Duodenal mucosa (tissue), 2 donors: ENCODE data around the gene TERF2IP.

Experiments
- H3K27ac ChIP-seq: one replicate; pipeline ENCODE4 v1.7.0; 2013; ENCODE audit warnings: low read depth, low read length
- H3K27me3 ChIP-seq, 2 donors: one replicate each; pipeline ENCODE4 v1.7.0; 2013; ENCODE audit warnings: low read length in 2 of 2, control low read depth in 1 of 2; ENCODE audit not compliant: insufficient read depth in 2 of 2, control insufficient read depth in 1 of 2
- H3K36me3 ChIP-seq, 2 donors: one replicate each; pipeline ENCODE4 v1.7.0; 2013; ENCODE audit warnings: low read length in 2 of 2, control low read depth in 1 of 2; ENCODE audit not compliant: insufficient read depth in 2 of 2, control insufficient read depth in 1 of 2
- H3K4me1 ChIP-seq, 2 donors: one replicate each; pipeline ENCODE4 v1.7.0; 2013; ENCODE audit warnings: low read length in 2 of 2, control low read depth in 1 of 2; ENCODE audit not compliant: insufficient read depth in 2 of 2, control insufficient read depth in 1 of 2
- H3K4me3 ChIP-seq, 2 donors: one replicate each; pipeline ENCODE4 v1.7.0; 2013; ENCODE audit warnings: low read length in 2 of 2, low read depth in 1 of 2
- H3K9ac ChIP-seq, 2 donors: one replicate each; pipeline ENCODE4 v1.7.0; 2013; ENCODE audit warnings: low read length in 2 of 2, low read depth in 1 of 2
- H3K9me3 ChIP-seq, 2 donors: one replicate each; pipeline ENCODE4 v1.7.0; 2013; ENCODE audit warnings: low read length in 2 of 2, control low read depth in 1 of 2; ENCODE audit not compliant: control insufficient read depth in 1 of 2

TERF2IP gene

GRCh38 chr16:75647492-75648264 lies at the start of gene TERF2IP, which contains the start of gene KARS1:
TSS of gene TERF2IP (plus strand) at chr16:75647773. CDS start at chr16:75647883, 110 bp downstream.
TSS of gene KARS1 (minus strand) at chr16:75647665. CDS start at chr16:75647639, 26 bp downstream.
- Histone ChIP-seq H3K9ac (peak within 1 kb of the TSS; percentile 91 to 96), H3K4me3 (peak within 1 kb of the TSS; percentile 85 to 88), H3K27me3 (no peaks in the 10 kb centered on the region), H3K9me3 (no peaks in the 10 kb centered on the region), H3K36me3 (peaks cover 3 to 4% of the 10 kb centered on the region in 2 donors), H3K27ac (peak within 1 kb of the TSS; percentile 98), H3K4me1 (peaks cover 40 to 46% of the 10 kb centered on the region in 2 donors)

DNA sequence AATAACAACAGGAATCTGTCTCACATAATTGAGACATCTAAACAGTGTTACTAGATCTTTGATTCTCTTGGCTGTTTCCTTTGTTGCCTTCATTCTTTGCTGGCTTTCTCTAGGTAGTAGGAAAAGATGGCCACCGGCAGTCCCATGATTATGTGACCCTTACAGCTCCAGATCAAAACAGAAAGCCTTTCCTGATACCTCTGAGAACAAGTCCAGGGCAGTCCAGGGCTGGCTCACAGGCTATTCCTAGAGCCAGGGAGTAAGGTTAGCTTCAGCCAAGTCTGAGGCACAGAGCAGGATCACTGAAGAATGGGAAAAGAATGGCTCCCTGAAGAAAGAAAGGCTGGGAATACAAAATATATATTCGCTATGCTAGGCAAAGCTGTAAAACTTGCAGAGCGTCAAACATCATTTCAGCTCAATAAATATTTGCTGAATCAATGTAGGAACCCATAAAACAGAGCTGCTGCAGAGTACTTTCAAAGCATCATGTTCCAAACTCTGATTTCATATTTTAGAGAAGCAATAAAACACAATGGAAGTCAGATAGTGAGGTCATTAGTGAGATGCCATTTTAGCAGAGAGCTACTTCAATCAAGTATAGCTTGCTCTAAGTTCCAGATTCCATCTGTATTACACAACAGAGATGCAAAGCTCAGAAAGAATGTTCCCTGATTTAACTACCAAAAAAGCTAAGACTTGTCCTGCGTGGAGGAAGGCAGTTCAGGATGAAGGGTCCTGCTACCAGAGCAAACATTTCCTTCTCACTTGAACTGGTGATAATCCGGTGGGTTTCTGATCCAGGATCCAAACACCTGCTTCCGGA lies 47.9 kb upstream of the TERF2IP start:
- no peak overlapping the region for H3K27ac ChIP-seq
- no peaks in the 10 kb centered on the region for H3K4me1 ChIP-seq
- peaks cover 24 to 64% of the 10 kb centered on the region in 2 donors for H3K36me3 ChIP-seq
- H3K4me3 ChIP-seq: no peak overlapping the region
- peaks cover 0 to 6% of the 10 kb centered on the region in 2 donors for H3K9me3 ChIP-seq
- H3K27me3 ChIP-seq: no peaks in the 10 kb centered on the region
- H3K9ac ChIP-seq: no peak overlapping the region

GRCh38 chr16:75603241-75603640 lies 44.3 kb upstream of the TERF2IP start:
- H3K27ac ChIP-seq: no peak overlapping the region
- peaks cover 28 to 70% of the 10 kb centered on the region in 2 donors for H3K36me3 ChIP-seq
- H3K9me3 ChIP-seq: peaks cover 0 to 6% of the 10 kb centered on the region in 2 donors
- no peaks in the 10 kb centered on the region for H3K4me1 ChIP-seq
- no peak overlapping the region for H3K4me3 ChIP-seq
- no peak overlapping the region for H3K9ac ChIP-seq
- no peaks in the 10 kb centered on the region for H3K27me3 ChIP-seq

DNA sequence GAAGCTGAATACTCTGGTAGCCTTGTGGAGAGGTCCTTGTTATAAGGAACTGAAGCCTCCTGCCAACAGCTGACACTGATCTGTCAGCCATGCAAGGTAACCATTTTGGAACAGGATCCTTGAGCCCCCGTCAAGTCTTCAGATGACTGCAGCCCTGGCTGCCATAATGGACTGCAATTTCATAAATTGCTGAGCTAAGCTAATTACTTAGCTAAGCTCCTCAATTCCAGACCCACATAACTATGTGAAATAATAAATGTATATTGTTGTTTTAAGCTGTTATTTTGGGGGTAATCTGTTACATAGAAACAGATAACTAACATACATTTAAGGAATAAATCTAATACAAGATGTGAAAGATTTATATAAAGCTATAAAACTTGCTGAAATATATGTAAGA lies 41.1 kb upstream of the TERF2IP start:
- peaks cover 28 to 70% of the 10 kb centered on the region in 2 donors for H3K36me3 ChIP-seq
- no peaks in the 10 kb centered on the region for H3K27me3 ChIP-seq
- no peak overlapping the region for H3K9ac ChIP-seq
- H3K4me3 ChIP-seq: no peak overlapping the region
- H3K27ac ChIP-seq: no peak overlapping the region
- no peaks in the 10 kb centered on the region for H3K4me1 ChIP-seq
- H3K9me3 ChIP-seq: peaks cover 0 to 6% of the 10 kb centered on the region in 2 donors

DNA sequence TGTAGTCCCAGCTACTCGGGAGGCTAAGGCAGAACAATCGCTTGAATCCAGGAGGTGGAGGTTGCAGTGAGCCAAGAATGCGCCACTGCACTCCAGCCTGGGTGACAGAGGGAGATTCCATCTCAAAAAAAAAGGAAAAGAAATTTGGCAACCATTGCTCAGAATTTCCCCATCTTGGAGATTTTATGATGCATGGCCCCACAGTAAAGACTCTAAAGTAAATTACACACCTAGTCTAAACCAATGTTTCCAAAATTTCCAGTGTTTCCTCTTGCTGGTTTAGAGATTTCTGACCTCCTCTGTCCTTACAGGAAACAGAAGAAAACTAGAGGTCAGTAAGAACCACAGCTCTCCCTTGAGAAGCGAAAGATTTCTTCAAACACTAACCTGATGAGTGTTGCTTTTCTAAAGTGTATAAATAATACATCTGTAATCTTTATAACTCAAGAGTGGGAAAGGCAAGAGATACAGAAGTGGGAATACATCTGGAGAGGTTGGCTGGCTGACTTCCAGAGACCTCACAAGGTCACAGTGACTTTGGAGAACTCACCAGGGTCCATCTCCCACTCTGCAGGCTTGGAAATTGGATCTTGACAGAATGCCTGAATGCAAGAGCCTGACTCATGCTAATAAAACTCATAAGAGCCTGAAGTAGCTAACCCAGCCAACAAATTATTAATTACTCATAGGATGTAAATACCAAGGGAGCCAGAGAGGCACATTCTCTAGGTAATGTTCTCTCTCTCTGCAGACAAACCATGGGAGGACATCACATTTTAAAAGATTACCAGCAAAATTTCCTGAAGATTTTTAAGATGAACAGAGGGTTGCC lies 33.3 kb upstream of the TERF2IP start:
- Histone ChIP-seq H3K36me3 (peaks cover 31 to 74% of the 10 kb centered on the region in 2 donors), H3K27me3 (no peaks in the 10 kb centered on the region), H3K27ac (no peak overlapping the region), H3K4me1 (no peaks in the 10 kb centered on the region), H3K9me3 (no peaks in the 10 kb centered on the region), H3K9ac (no peak overlapping the region), H3K4me3 (no peak overlapping the region)

GRCh38 chr16:75615619-75616018 lies 32.0 kb upstream of the TERF2IP start:
- H3K9me3 ChIP-seq: no peaks in the 10 kb centered on the region
- H3K27ac ChIP-seq: no peak overlapping the region
- no peak overlapping the region for H3K9ac ChIP-seq
- H3K27me3 ChIP-seq: no peaks in the 10 kb centered on the region
- peaks cover 0 to 4% of the 10 kb centered on the region in 2 donors for H3K4me1 ChIP-seq
- H3K4me3 ChIP-seq: no peak overlapping the region
- H3K36me3 ChIP-seq: peaks cover 35 to 79% of the 10 kb centered on the region in 2 donors

DNA sequence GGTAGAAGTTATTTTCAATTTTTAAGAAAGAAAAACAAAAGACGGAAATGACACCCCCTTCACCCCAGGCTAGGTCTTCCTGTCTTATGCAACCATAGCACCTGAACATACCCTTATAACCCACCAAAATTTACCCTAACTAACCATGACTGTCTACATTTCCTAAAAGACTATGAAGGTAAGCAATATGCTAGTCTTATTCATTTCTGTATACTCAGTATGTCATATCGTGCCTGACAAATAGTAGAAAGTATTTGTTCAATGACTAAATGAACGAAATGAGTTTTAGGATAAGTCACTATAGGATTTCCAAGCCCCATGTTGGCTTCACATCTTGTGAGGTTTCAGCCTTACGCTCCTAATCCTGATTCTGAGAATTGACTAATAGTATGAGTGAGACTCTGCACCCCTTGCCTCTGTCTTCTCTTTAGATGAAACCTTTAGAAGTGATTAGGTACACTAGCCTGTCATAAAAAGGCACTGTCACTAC lies 31.0 kb upstream of the TERF2IP start:
- Histone ChIP-seq H3K4me3 (no peak overlapping the region), H3K9ac (no peak overlapping the region), H3K27me3 (no peaks in the 10 kb centered on the region), H3K9me3 (no peaks in the 10 kb centered on the region), H3K27ac (no peak overlapping the region), H3K36me3 (peaks cover 35 to 69% of the 10 kb centered on the region in 2 donors), H3K4me1 (peaks cover 7 to 13% of the 10 kb centered on the region in 2 donors)

DNA sequence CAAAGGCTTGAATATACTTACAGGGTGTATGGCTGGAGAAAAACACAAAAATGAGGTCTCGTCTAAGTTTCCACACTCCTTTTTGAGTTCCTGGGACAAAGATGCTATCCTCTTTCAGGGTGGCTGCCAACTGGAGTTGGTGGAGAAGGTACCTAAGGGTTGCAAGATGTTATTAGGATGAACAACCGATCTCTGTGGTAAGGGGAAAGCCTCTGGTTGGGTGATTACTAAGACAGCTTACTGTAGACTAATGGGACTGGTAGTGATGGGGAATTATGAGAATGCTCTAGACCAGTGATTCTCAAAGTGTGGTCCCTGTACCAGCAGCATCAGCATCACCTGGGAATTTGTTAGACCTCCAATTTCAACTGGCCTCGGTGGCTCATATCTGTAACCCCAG lies 30.5 kb upstream of the TERF2IP start:
- no peak overlapping the region for H3K4me3 ChIP-seq
- H3K9me3 ChIP-seq: no peaks in the 10 kb centered on the region
- no peak overlapping the region for H3K27ac ChIP-seq
- peaks cover 13 to 18% of the 10 kb centered on the region in 2 donors for H3K4me1 ChIP-seq
- peaks cover 33 to 65% of the 10 kb centered on the region in 2 donors for H3K36me3 ChIP-seq
- no peak overlapping the region for H3K9ac ChIP-seq
- H3K27me3 ChIP-seq: no peaks in the 10 kb centered on the region

DNA sequence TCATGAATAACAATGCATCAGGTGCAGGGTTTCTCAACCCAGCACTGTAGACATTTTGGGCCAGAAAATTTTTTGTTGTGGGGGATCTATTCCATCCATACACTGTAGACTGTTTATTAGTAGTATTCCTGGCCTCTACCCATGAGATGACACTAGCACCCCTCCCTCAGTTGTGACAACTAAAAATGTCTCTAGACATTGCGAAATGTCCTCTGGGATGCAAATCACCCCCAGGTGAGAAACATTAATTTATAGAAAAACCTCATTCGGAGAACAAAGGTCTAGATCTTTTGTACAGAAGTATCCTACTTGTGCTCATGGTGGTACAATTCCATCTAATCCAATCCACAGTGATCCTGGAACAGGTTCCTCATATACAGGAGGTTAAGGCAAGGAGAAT lies 28.8 kb upstream of the TERF2IP start:
- H3K4me3 ChIP-seq: no peak overlapping the region
- H3K9me3 ChIP-seq: no peaks in the 10 kb centered on the region
- H3K27me3 ChIP-seq: no peaks in the 10 kb centered on the region
- H3K9ac ChIP-seq: no peak overlapping the region
- H3K36me3 ChIP-seq: peaks cover 23 to 53% of the 10 kb centered on the region in 2 donors
- peaks cover 20 to 23% of the 10 kb centered on the region in 2 donors for H3K4me1 ChIP-seq
- no peak overlapping the region for H3K27ac ChIP-seq
